HepG2 (cell line): Measurements from ENCODE around the gene ABCC5. TPM values are rescaled to one million over a fixed set of nuclear protein-coding genes. Genes with fewer than 3 reads are reported as not detected.

ENCODE experiments used
- ELF4 ChIP-seq: sonication (generic); formaldehyde crosslinking; IDR thresholded peaks from 2 replicates; pipeline ENCODE4 v1.5.0; 2020; ENCODE audit warnings: missing genetic modification reagents, mild to moderate bottlenecking, moderate library complexity, borderline replicate concordance
- FOXP1 ChIP-seq, 2 experiments: fragments of 450-650 bp in 1 of 2; IDR thresholded peaks; 2 replicates each; pipeline ENCODE4 v1.6.1; 2017 to 2018; ENCODE audit warnings: antibody characterized with exemption in 1 of 2
- JUNB ChIP-seq: sonication (generic); formaldehyde crosslinking; IDR thresholded peaks from 2 replicates; pipeline ENCODE4 v1.8.0; 2022; ENCODE audit warnings: missing genetic modification reagents, mild to moderate bottlenecking, borderline replicate concordance
- KDM1A ChIP-seq: IDR thresholded peaks from 2 replicates; pipeline ENCODE4 v1.6.1; 2016; ENCODE audit warnings: missing compliant biosample characterization
- MED8 ChIP-seq: sonication (generic); formaldehyde crosslinking; IDR thresholded peaks from 2 replicates; pipeline ENCODE4 v1.8.1; 2023; ENCODE audit warnings: mild to moderate bottlenecking, missing genetic modification reagents; ENCODE audit not compliant: insufficient replicate concordance
- MXD4 ChIP-seq: IDR thresholded peaks from 2 replicates; pipeline ENCODE4 v1.6.1; 2016; ENCODE audit warnings: mild to moderate bottlenecking, missing biosample characterization, missing genetic modification reagents
- PRDM10 ChIP-seq: sonication (generic); formaldehyde crosslinking; IDR thresholded peaks from 2 replicates; pipeline ENCODE4 v1.4.0; 2020; ENCODE audit warnings: low read depth, missing genetic modification reagents
- THAP11 ChIP-seq: IDR thresholded peaks from 2 replicates; pipeline ENCODE4 v1.6.1; 2016; ENCODE audit warnings: missing biosample characterization, missing genetic modification reagents
- TOPORS ChIP-seq: sonication (generic); formaldehyde crosslinking; IDR thresholded peaks from 2 replicates; pipeline ENCODE4 v1.8.0; 2023; ENCODE audit warnings: mild to moderate bottlenecking, missing genetic modification reagents
- WIZ ChIP-seq: sonication (generic); formaldehyde crosslinking; IDR thresholded peaks from 2 replicates; pipeline ENCODE4 v1.5.1; 2020; ENCODE audit warnings: mild to moderate bottlenecking, missing genetic modification reagents
- YEATS4 ChIP-seq: sonication (generic); formaldehyde crosslinking; IDR thresholded peaks from 2 replicates; pipeline ENCODE4 v1.4.0; 2020; ENCODE audit warnings: missing genetic modification reagents, borderline replicate concordance
- ZNF280B ChIP-seq: sonication (generic); formaldehyde crosslinking; IDR thresholded peaks from 2 replicates; pipeline ENCODE4 v1.5.0; 2020; ENCODE audit warnings: missing genetic modification reagents, mild to moderate bottlenecking, borderline replicate concordance
- ZNF34 ChIP-seq: sonication (generic); formaldehyde crosslinking; IDR thresholded peaks from 2 replicates; pipeline ENCODE4 v1.4.0; 2020; ENCODE audit warnings: mild to moderate bottlenecking, missing genetic modification reagents, borderline replicate concordance
- ZNF546 ChIP-seq: sonication (generic); formaldehyde crosslinking; conservative IDR thresholded peaks from 2 replicates; pipeline ENCODE4 v1.8.1; 2023; ENCODE audit warnings: mild to moderate bottlenecking, missing genetic modification reagents
- ZNF576 ChIP-seq: sonication (generic); formaldehyde crosslinking; IDR thresholded peaks from 2 replicates; pipeline ENCODE4 v1.4.0; 2020; ENCODE audit warnings: mild to moderate bottlenecking, missing genetic modification reagents
- ZNF710 ChIP-seq: sonication (generic); formaldehyde crosslinking; IDR thresholded peaks from 2 replicates; pipeline ENCODE4 v1.5.0; 2020; ENCODE audit warnings: mild to moderate bottlenecking, missing genetic modification reagents, borderline replicate concordance
- ZNF788 ChIP-seq: sonication (generic); formaldehyde crosslinking; IDR thresholded peaks from 2 replicates; pipeline ENCODE4 v1.5.0; 2020; ENCODE audit warnings: mild to moderate bottlenecking, missing genetic modification reagents, borderline replicate concordance
- polyA plus RNA-seq, 8 experiments: library from polyadenylated mRNA; depleted of rRNA in 3 of 8; stranded (reverse) in 7 of 8; unstranded in 1 of 8; fragments of >200 nt; fragmentation: Illumina TruSeq in 4 of 8; extraction: Trizol in 4 of 8; gene quantifications; 2 replicates each; pipeline versions ENCODE4 v1.2.1 to v1.2.3, GENCODE V29; 2011 to 2016; ENCODE audit warnings: low read depth in 4 of 8, missing spikeins in 1 of 8, mixed read lengths in 1 of 8; ENCODE audit not compliant: insufficient read depth in 1 of 8
- total RNA-seq, 5 experiments: library from RNA; depleted of rRNA; stranded (reverse); fragments of >200 nt; fragmentation: Illumina TruSeq; extraction: Trizol; gene quantifications; 2 replicates each; pipeline ENCODE4 v1.2.3, GENCODE V29; 2016; ENCODE audit warnings: low read depth in 1 of 5

Gene ABCC5
- total and polyA plus RNA-seq, 2 of the 13 experiments (the other 11 are each of a cell fraction or from before 2014, with no cell fraction given) = 12.5 to 12.7 TPM

GRCh38 chr3:183884427-183885296, 133.0 kb downstream of the ABCC5 start, which contains the start of gene PARL (continued):
- TF ChIP-seq ZNF710 (CRISPR knock-in tag) (0 out of 2 replicates have a peak, but pooled peaks have one; percentile 85), TOPORS (peak; percentile 89; the same call in 1 of the 2 replicates), PRDM10 (peak; percentile 81; the same call in 1 of the 2 replicates), YEATS4 (peak; percentile 95), ZNF576 (CRISPR knock-in tag) (0 out of 2 replicates have a peak, but pooled peaks have one; percentile 29), KDM1A (CRISPR knock-in tag) (0 out of 2 replicates have a peak, but pooled peaks have one; percentile 48), THAP11 (CRISPR knock-in tag) (peak; percentile 96), ZNF546 (no peak; the same call in 1 of the 2 replicates), ZNF280B (CRISPR knock-in tag) (peak; percentile 66; the same call in 1 of the 2 replicates), MXD4 (CRISPR knock-in tag) (peak; percentile 93), JUNB (no peak), FOXP1 (IDR thresholded peaks at IDR 0.05) (no peak), FOXP1 (CRISPR knock-in tag; IDR thresholded peaks at IDR 0.05) (peak; percentile 59), WIZ (CRISPR knock-in tag) (peak; percentile 86; the same call in 1 of the 2 replicates), MED8 (CRISPR knock-in tag) (peak; percentile 55), ZNF788 (CRISPR knock-in tag) (peak; percentile 99), ELF4 (no peak), ZNF34 (CRISPR knock-in tag) (peak; percentile 81; the same call in 1 of the 2 replicates)
